SU-DHL-6 (cell line): ENCODE data around the gene TMEM14A.
"Not testable (repeated sequence)": the region's sequence is repeated elsewhere in the genome, so short reads cannot be mapped to it uniquely, and the experiment has no call there.

Experiments
- H2AFZ ChIP-seq: fragments of 200-600 bp; sonication (generic); 2 replicates; pipeline ENCODE4 v1.6.1; 2014; ENCODE audit warnings: low read depth, mild to moderate bottlenecking, moderate library complexity, mixed read lengths, antibody characterized with exemption, low read length; ENCODE audit not compliant: severe bottlenecking
- H3F3A ChIP-seq: fragments of 200-600 bp; shearing (Covaris generic); 2 replicates; pipeline ENCODE4 v1.6.0; 2016; ENCODE audit warnings: antibody characterized with exemption, mild to moderate bottlenecking; ENCODE audit not compliant: insufficient read depth
- H3K27ac ChIP-seq: fragments of 200-600 bp; sonication (generic); 2 replicates; pipeline ENCODE4 v1.5.1; 2016; ENCODE audit warnings: low read depth, mild to moderate bottlenecking, low read length, moderate library complexity, mixed read lengths
- H3K27me3 ChIP-seq: fragments of 200-600 bp; sonication (generic), shearing (Covaris generic); 2 replicates; pipeline ENCODE4 v1.6.0; 2014; ENCODE audit warnings: mild to moderate bottlenecking, low read length
- H3K36me3 ChIP-seq: fragments of 200-600 bp; sonication (generic); 2 replicates; pipeline ENCODE4 v1.6.1; 2014; ENCODE audit warnings: mild to moderate bottlenecking, low read length, mixed read lengths
- H3K4me2 ChIP-seq: fragments of 300-600, 200-600 bp; shearing (Covaris generic), sonication (generic); 2 replicates; pipeline ENCODE4 v1.6.0; 2014; ENCODE audit warnings: low read length, low read depth, mild to moderate bottlenecking; ENCODE audit not compliant: poor library complexity, severe bottlenecking
- H3K4me3 ChIP-seq: fragments of 200-600 bp; sonication (generic); 2 replicates; pipeline ENCODE4 v1.5.1; 2014; ENCODE audit warnings: antibody characterized with exemption, low read length, mild to moderate bottlenecking, mixed read lengths; ENCODE audit not compliant: insufficient read depth, poor library complexity, severe bottlenecking
- H3K79me2 ChIP-seq: fragments of 200-600 bp; sonication (generic); 2 replicates; pipeline ENCODE4 v1.6.1; 2014; ENCODE audit warnings: mild to moderate bottlenecking, low read length, moderate library complexity; ENCODE audit not compliant: insufficient read depth
- H3K9ac ChIP-seq: fragments of 200-600 bp; sonication (generic); 2 replicates; pipeline ENCODE4 v1.7.0; 2014; ENCODE audit warnings: mild to moderate bottlenecking, low read length
- H3K9me2 ChIP-seq: fragments of 200-600 bp; sonication (generic); replicated peaks from 2 replicates; pipeline ENCODE4 v1.6.1; 2014; ENCODE audit warnings: low read length; ENCODE audit not compliant: insufficient read depth
- H3K9me3 ChIP-seq: fragments of 200-600 bp; sonication (generic); 2 replicates; pipeline ENCODE4 v1.6.1; 2014; ENCODE audit warnings: low read length, mixed read lengths; ENCODE audit not compliant: insufficient read depth
- H4K20me1 ChIP-seq: fragments of 200-600 bp; sonication (generic); 2 replicates; pipeline ENCODE4 v1.6.1; 2014; ENCODE audit warnings: low read depth, mild to moderate bottlenecking, antibody characterized with exemption, low read length, moderate library complexity, mixed read lengths
- CTCF ChIP-seq: fragments of 200-600 bp; sonication (generic); IDR thresholded peaks from one replicate; pipeline ENCODE4 v1.5.1; 2017; ENCODE audit warnings: antibody characterized with exemption, mild to moderate bottlenecking, low read length, moderate library complexity; ENCODE audit not compliant: insufficient read depth, poor library complexity, severe bottlenecking
- EZH2phosphoT487 ChIP-seq: fragments of 200-600 bp; sonication (generic), shearing (Covaris generic); conservative IDR thresholded peaks from 2 replicates; pipeline ENCODE4 v1.6.1; 2018; ENCODE audit warnings: mild to moderate bottlenecking, antibody characterized with exemption, low read length, moderate library complexity, mixed read lengths

TMEM14A gene

DNA sequence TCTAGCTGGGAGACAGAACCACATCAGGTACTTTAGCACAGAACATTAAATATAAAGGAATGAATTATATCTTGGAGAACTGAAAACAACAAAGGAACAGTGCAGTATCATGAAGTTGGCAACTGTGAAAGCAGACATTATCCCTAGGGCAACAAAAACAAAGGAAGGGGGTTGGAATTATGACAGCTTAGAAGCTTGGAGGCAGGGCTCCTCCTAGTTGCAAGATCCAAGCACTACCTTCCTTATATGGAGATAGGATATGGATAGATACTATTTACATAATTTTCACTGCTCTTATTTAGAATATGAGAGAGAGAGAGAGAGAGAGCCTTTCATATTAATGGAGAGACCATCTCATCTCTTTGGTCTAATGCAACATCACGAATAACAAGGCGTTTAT, 27.0 kb downstream of the TMEM14A start:
- TF ChIP-seq CTCF (no peak), EZH2phosphoT487 (no peak)
- Histone ChIP-seq H3K9me3 (no peaks in the 10 kb centered on the region), H3K9ac (no peak overlapping the region), H4K20me1 (no peaks in the 10 kb centered on the region), H2AFZ (no peak overlapping the region), H3K4me3 (no peak overlapping the region), H3K9me2 (no peaks in the 10 kb centered on the region), H3K27me3 (0 out of 2 replicates have a peak, but pooled peaks cover 3% of the 10 kb centered on the region), H3K36me3 (no peaks in the 10 kb centered on the region), H3K27ac (no peak overlapping the region), H3K79me2 (no peaks in the 10 kb centered on the region), H3F3A (no peaks in the 10 kb centered on the region), H3K4me2 (no peak overlapping the region)

DNA sequence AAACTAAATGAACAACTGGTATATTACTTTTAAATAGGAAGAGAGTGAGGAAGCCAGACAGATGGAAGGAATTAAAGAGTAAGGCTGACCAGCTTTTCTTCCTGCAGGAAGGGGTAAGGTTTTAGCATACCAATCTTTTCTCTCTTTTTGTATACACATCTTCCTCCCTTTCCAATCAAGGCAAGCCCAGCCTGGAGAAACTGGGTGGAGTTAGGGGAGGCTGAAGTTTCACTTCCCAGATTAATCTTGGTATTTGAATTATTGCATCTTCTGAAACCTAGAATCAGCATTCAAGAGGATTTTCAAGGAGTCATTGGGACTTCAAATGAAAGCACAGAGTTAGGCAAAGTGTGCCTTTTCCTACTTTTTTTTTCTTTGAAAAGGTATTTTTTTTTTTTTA, 33.1 kb downstream of the TMEM14A start:
- H3K4me3 ChIP-seq, result no peak overlapping the region
- H3K4me2 ChIP-seq, result no peak overlapping the region
- no peak overlapping the region for H3K9ac ChIP-seq
- H3K9me2 ChIP-seq, result no peaks in the 10 kb centered on the region
- peaks cover 12% of the 10 kb centered on the region; the same call in 1 of the 2 replicates for H3K9me3 ChIP-seq
- H3K27me3 ChIP-seq, result 0 out of 2 replicates have a peak, but pooled peaks cover 6% of the 10 kb centered on the region
- H4K20me1 ChIP-seq, result no peaks in the 10 kb centered on the region
- no peaks in the 10 kb centered on the region for H3F3A ChIP-seq
- no peaks in the 10 kb centered on the region for H3K36me3 ChIP-seq
- H3K27ac ChIP-seq, result no peak overlapping the region
- H3K79me2 ChIP-seq, result no peaks in the 10 kb centered on the region
- H2AFZ ChIP-seq, result no peak overlapping the region
- TF ChIP-seq CTCF (no peak), EZH2phosphoT487 (no peak)

- H3K4me2 ChIP-seq, H3K4me3 ChIP-seq, H3K9ac ChIP-seq, H2AFZ ChIP-seq, H3K36me3 ChIP-seq, H4K20me1 ChIP-seq, H3K79me2 ChIP-seq, H3K27ac ChIP-seq, H3F3A ChIP-seq, H3K9me2 ChIP-seq, H3K27me3 ChIP-seq: not testable (repeated sequence)
- peaks cover 12% of the 10 kb centered on the region; the same call in 1 of the 2 replicates for H3K9me3 ChIP-seq
Measured at GRCh38 chr6:52704781-52705502, 34.0 kb downstream of the TMEM14A start.

GRCh38 chr6:52706001-52706400, 35.1 kb downstream of the TMEM14A start:
- no peak overlapping the region for H3K4me3 ChIP-seq
- no peaks in the 10 kb centered on the region for H3F3A ChIP-seq
- peaks cover 12% of the 10 kb centered on the region; the same call in 1 of the 2 replicates for H3K9me3 ChIP-seq
- no peak overlapping the region for H3K9ac ChIP-seq
- no peak overlapping the region for H3K27ac ChIP-seq
- TF ChIP-seq CTCF, result no peak
- no peaks in the 10 kb centered on the region for H3K36me3 ChIP-seq
- H2AFZ ChIP-seq, result no peak overlapping the region
- H4K20me1 ChIP-seq, result no peaks in the 10 kb centered on the region
- no peak overlapping the region for H3K4me2 ChIP-seq
- 0 out of 2 replicates have a peak, but pooled peaks cover 6% of the 10 kb centered on the region for H3K27me3 ChIP-seq
- H3K79me2 ChIP-seq, result no peaks in the 10 kb centered on the region
- no peaks in the 10 kb centered on the region for H3K9me2 ChIP-seq
